ENCODE data around the gene TOB2.
"Not testable (repeated sequence)": the region's sequence is repeated elsewhere in the genome, so short reads cannot be mapped to it uniquely, and the experiment has no call there.

Gene TOB2

GRCh38 chr22:41425660-41426365, 20.8 kb downstream of the TOB2 start:
- no peak for DNase-seq

GRCh38 chr22:41418717-41419116, 27.9 kb downstream of the TOB2 start:
- no peak for DNase-seq

- no peak for DNase-seq
Observed at GRCh38 chr22:41417622-41418390, 28.8 kb downstream of the TOB2 start.

GRCh38 chr22:41415554-41415953, 31.0 kb downstream of the TOB2 start:
- no peak for DNase-seq

- no peak for DNase-seq
Observed at GRCh38 chr22:41411021-41411851, 35.4 kb downstream of the TOB2 start.

GRCh38 chr22:41410311-41410751, 36.3 kb downstream of the TOB2 start:
- DNase-seq: no peak

GRCh38 chr22:41408665-41409064, 37.9 kb downstream of the TOB2 start:
- no peak for DNase-seq

GRCh38 chr22:41407433-41407832, 39.2 kb downstream of the TOB2 start:
- no peak for DNase-seq

- no peak for DNase-seq
Observed at GRCh38 chr22:41406410-41406809, 40.2 kb downstream of the TOB2 start.

GRCh38 chr22:41405588-41405987, 41.0 kb downstream of the TOB2 start:
- no peak for DNase-seq

- DNase-seq: peak; percentile 39
Observed at GRCh38 chr22:41403532-41404318, 42.9 kb downstream of the TOB2 start.

GRCh38 chr22:41402851-41403250, 43.8 kb downstream of the TOB2 start:
- DNase-seq: not testable (repeated sequence)

- DNase-seq: no peak
Observed at GRCh38 chr22:41401781-41402648, 44.6 kb downstream of the TOB2 start.

GRCh38 chr22:41398921-41399320, 47.7 kb downstream of the TOB2 start:
- DNase-seq: no peak

GRCh38 chr22:41397143-41397811, 49.3 kb downstream of the TOB2 start:
- DNase-seq: no peak

- no peak for DNase-seq
Observed at GRCh38 chr22:41395531-41396240, 50.9 kb downstream of the TOB2 start.

- no peak for DNase-seq
Observed at GRCh38 chr22:41394012-41394356, 52.6 kb downstream of the TOB2 start.

- no peak for DNase-seq
Observed at GRCh38 chr22:41387341-41387740, 59.3 kb downstream of the TOB2 start.

GRCh38 chr22:41384128-41384527, 62.5 kb downstream of the TOB2 start:
- no peak for DNase-seq

Measured in NCI-H774 (cell line).